HCT116 (cell line): ENCODE results near the gene MAP3K10. TPM values are rescaled to one million over a fixed set of nuclear protein-coding genes. Genes with fewer than 3 reads are reported as not detected.

ENCODE experiments used
- ATAC-seq: fragments of 200-7000 bp; cut with Tn5 transposase; 2 replicates; pipeline ENCODE4 v1.9.1; 2020; ENCODE audit warnings: mild to moderate bottlenecking, moderate library complexity
- BruUV-seq: library from RNA; stranded (reverse); fragments of 400-500 nt; replicated peaks from 2 replicates; lab custom pipeline; 2021; lab: Mats Ljungman, UMichigan
- CTCF ChIA-PET: fragments of 300-600 bp; sonication (Branson Sonifier 250); formaldehyde crosslinking; loops from one replicate; lab custom pipeline; 2021; ENCODE audit warnings: antibody characterized with exemption; lab: Charles Lee
- POLR2A ChIA-PET: fragments of 300-600, 350-600 bp; sonication (Branson Sonifier 250); formaldehyde crosslinking; loops from one replicate; lab custom pipeline; 2021; ENCODE audit warnings: antibody characterized with exemption; lab: Charles Lee
- RAD21 ChIA-PET, 2 experiments: fragments of 300-600 bp; sonication (Branson Sonifier 250); formaldehyde crosslinking; loops; one replicate each; lab custom pipeline; 2023; ENCODE audit warnings: low total read pairs in 2 of 2; ENCODE audit not compliant: uncharacterized antibody in 2 of 2, unreplicated experiment in 2 of 2, low non-redundant PET in 1 of 2; lab: Charles Lee
- DNase-seq: peaks from one replicate; pipeline ENCODE4 v3.0.0-alpha.2; 2010; ENCODE audit warnings: low read depth, low spot score
- H2AFZ ChIP-seq: fragments of 200-600 bp; shearing (Covaris generic), sonication (generic); 2 replicates; pipeline ENCODE4 v1.6.1; 2017; ENCODE audit warnings: low read depth, mixed run types, mixed read lengths, antibody characterized with exemption, low read length; ENCODE audit not compliant: poor library complexity, severe bottlenecking
- H3K27ac ChIP-seq: 2 replicates; pipeline ENCODE4 v1.5.1; 2012; ENCODE audit warnings: low read depth, low read length
- H3K27me3 ChIP-seq: fragments of 200-600 bp; sonication (generic); 2 replicates; pipeline ENCODE4 v1.6.1; 2016; ENCODE audit warnings: mixed run types, low read length, mixed read lengths; ENCODE audit not compliant: insufficient read depth
- H3K36me3 ChIP-seq, 2 experiments: fragments of 200-500 bp in 1 of 2; fragments of 200-600 bp in 1 of 2; sonication (Bioruptor generic) in 1 of 2; sonication (generic) in 1 of 2; 2 replicates each; pipeline versions ENCODE4 v1.5.1 to v1.6.1; 2014 to 2016; ENCODE audit warnings: low read length in 2 of 2, inconsistent platforms in 1 of 2, mixed read lengths in 1 of 2, mixed run types in 1 of 2; ENCODE audit not compliant: insufficient read depth in 2 of 2, control insufficient read depth in 1 of 2
- H3K4me1 ChIP-seq, 2 experiments: fragments of 200-600 bp in 1 of 2; sonication (generic) in 1 of 2; 2 replicates each; pipeline versions ENCODE4 v1.5.1 to v1.6.1; 2012 to 2017; ENCODE audit warnings: low read length in 2 of 2, inconsistent platforms in 1 of 2, mild to moderate bottlenecking in 1 of 2, mixed read lengths in 1 of 2, mixed run types in 1 of 2, moderate library complexity in 1 of 2; ENCODE audit not compliant: insufficient read depth in 2 of 2, control insufficient read depth in 1 of 2
- H3K4me2 ChIP-seq: fragments of 200-600 bp; sonication (generic); 2 replicates; pipeline ENCODE4 v1.6.1; 2017; ENCODE audit warnings: mixed run types, low read length, mixed read lengths
- H3K4me3 ChIP-seq, 2 experiments: fragments of 200-600 bp in 1 of 2; sonication (generic) in 1 of 2; replicated peaks in 1 of 2; 2 replicates each; pipeline ENCODE4 v1.5.1; 2011 to 2016; ENCODE audit warnings: low read length in 2 of 2, control low read depth in 1 of 2, low read depth in 1 of 2, mild to moderate bottlenecking in 1 of 2, mixed read lengths in 1 of 2, mixed run types in 1 of 2
- H3K79me2 ChIP-seq: fragments of 200-600 bp; sonication (generic); 2 replicates; pipeline ENCODE4 v1.6.1; 2017; ENCODE audit warnings: mild to moderate bottlenecking, mixed run types, low read length, moderate library complexity, mixed read lengths; ENCODE audit not compliant: insufficient read depth
- H3K9ac ChIP-seq: fragments of 200-600 bp; sonication (generic); 2 replicates; pipeline ENCODE4 v1.6.1; 2016; ENCODE audit warnings: low read length, mixed read lengths
- H3K9me2 ChIP-seq: fragments of 200-600 bp; sonication (generic), shearing (Covaris generic); 2 replicates; pipeline ENCODE4 v1.6.1; 2017; ENCODE audit warnings: mixed run types, mild to moderate bottlenecking, moderate library complexity; ENCODE audit not compliant: insufficient read depth
- H3K9me3 ChIP-seq, 2 experiments: fragments of 200-500 bp in 1 of 2; fragments of 200-600 bp in 1 of 2; sonication (Bioruptor generic) in 1 of 2; sonication (generic) in 1 of 2; 2 replicates each; pipeline ENCODE4 v1.6.1; 2014 to 2017; ENCODE audit warnings: low read length in 2 of 2, mixed read lengths in 2 of 2, inconsistent platforms in 1 of 2, low read depth in 1 of 2, mild to moderate bottlenecking in 1 of 2, mixed run types in 1 of 2, moderate library complexity in 1 of 2; ENCODE audit not compliant: control insufficient read depth in 1 of 2, insufficient read depth in 1 of 2
- H4K20me1 ChIP-seq: fragments of 200-600 bp; sonication (generic), shearing (Covaris generic); 2 replicates; pipeline ENCODE4 v1.6.1; 2017; ENCODE audit warnings: mixed run types, mild to moderate bottlenecking, moderate library complexity; ENCODE audit not compliant: insufficient read depth
- CBX3 ChIP-seq: IDR thresholded peaks from 2 replicates; pipeline ENCODE4 v1.6.1; 2012; ENCODE audit warnings: low read depth
- CTCF ChIP-seq, 3 experiments: fragments of 200-600 bp in 1 of 3; sonication (generic) in 1 of 3; IDR thresholded peaks in 2 of 3; conservative IDR thresholded peaks in 1 of 3; 2 replicates each; pipeline ENCODE4 v1.5.1; 2012 to 2017; ENCODE audit warnings: low read depth in 2 of 3, low read length in 2 of 3, antibody characterized with exemption in 1 of 3, borderline replicate concordance in 1 of 3, control low read depth in 1 of 3, mild to moderate bottlenecking in 1 of 3, mixed read lengths in 1 of 3, mixed run types in 1 of 3, moderate library complexity in 1 of 3; ENCODE audit not compliant: insufficient read depth in 1 of 3
- EGR1 ChIP-seq: IDR thresholded peaks from 2 replicates; pipeline ENCODE4 v1.6.1; 2012; ENCODE audit warnings: low read depth
- FOSL1 ChIP-seq: IDR thresholded peaks from 2 replicates; pipeline ENCODE4 v1.6.1; 2012; ENCODE audit warnings: low read depth
- SIN3A ChIP-seq: IDR thresholded peaks from 2 replicates; pipeline ENCODE4 v1.6.1; 2012; ENCODE audit warnings: low read depth
- TCF7L2 ChIP-seq: IDR thresholded peaks from 2 replicates; pipeline ENCODE4 v1.7.0; 2011; ENCODE audit warnings: borderline replicate concordance, inconsistent platforms; ENCODE audit not compliant: insufficient read depth, insufficient read length; ENCODE audit errors: extremely low read depth
- intact Hi-C: fragments of 100-400 bp; cut with micrococcal nuclease; formaldehyde crosslinking; loops from 2 replicates; pipeline ENCODE4 v1.10.0; 2022
- total RNA-seq: library from RNA; stranded (reverse); gene quantifications from one replicate; pipeline ENCODE4 v1.2.1, GENCODE V29; 2021; ENCODE audit not compliant: unreplicated experiment
- TF ChIP-seq, protein P1 (sequence below): IDR thresholded peaks from 2 replicates; pipeline ENCODE4 v1.6.1; 2011; ENCODE audit warnings: mild to moderate bottlenecking, low read length, moderate library complexity; ENCODE audit not compliant: insufficient replicate concordance; ENCODE audit errors: extremely low read depth
- TF ChIP-seq, protein P2 (sequence below): IDR thresholded peaks from 2 replicates; pipeline ENCODE4 v1.6.1; 2012

The MAP3K10 gene
- total RNA-seq, 1 experiment from 2014 or later, result 17.3 TPM

- TF ChIP-seq, protein P1, sequence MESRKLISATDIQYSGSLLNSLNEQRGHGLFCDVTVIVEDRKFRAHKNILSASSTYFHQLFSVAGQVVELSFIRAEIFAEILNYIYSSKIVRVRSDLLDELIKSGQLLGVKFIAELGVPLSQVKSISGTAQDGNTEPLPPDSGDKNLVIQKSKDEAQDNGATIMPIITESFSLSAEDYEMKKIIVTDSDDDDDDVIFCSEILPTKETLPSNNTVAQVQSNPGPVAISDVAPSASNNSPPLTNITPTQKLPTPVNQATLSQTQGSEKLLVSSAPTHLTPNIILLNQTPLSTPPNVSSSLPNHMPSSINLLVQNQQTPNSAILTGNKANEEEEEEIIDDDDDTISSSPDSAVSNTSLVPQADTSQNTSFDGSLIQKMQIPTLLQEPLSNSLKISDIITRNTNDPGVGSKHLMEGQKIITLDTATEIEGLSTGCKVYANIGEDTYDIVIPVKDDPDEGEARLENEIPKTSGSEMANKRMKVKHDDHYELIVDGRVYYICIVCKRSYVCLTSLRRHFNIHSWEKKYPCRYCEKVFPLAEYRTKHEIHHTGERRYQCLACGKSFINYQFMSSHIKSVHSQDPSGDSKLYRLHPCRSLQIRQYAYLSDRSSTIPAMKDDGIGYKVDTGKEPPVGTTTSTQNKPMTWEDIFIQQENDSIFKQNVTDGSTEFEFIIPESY, result no peak
- TF ChIP-seq FOSL1, result no peak
- TF ChIP-seq SIN3A, result no peak
- TF ChIP-seq TCF7L2, result no peak
Measured at GRCh38 chr19:40177286-40178070, 13.7 kb upstream of the MAP3K10 start (continued).

GRCh38 chr19:40178756-40179155 lies 12.5 kb upstream of the MAP3K10 start:
- Histone ChIP-seq H4K20me1 (no peaks in the 10 kb centered on the region), H3K36me3 (no peaks in the 10 kb centered on the region), H3K9me3 (no peaks in the 10 kb centered on the region; a peak in 1 of 4 replicates), H3K27ac (no peak overlapping the region), H3K9ac (no peak overlapping the region), H3K27me3 (no peaks in the 10 kb centered on the region), H3K9me2 (no peaks in the 10 kb centered on the region), H3K79me2 (no peaks in the 10 kb centered on the region), H3K4me1 (no peaks in the 10 kb centered on the region), H3K4me2 (no peak overlapping the region), H3K4me3 (no peak overlapping the region), H2AFZ (no peak overlapping the region)
- TF ChIP-seq CTCF (IDR thresholded peaks at IDR 0.05 in 2 of 3, conservative IDR thresholded peaks at IDR 0.05 in 1 of 3; ENCODE audit: borderline replicate concordance in 1 of 3, insufficient read depth in 1 of 3, low read depth in 2 of 3, low read length in 2 of 3) (no peak), FOSL1 (no peak), CBX3 (no peak), EGR1 (no peak)
- TF ChIP-seq, protein P2, sequence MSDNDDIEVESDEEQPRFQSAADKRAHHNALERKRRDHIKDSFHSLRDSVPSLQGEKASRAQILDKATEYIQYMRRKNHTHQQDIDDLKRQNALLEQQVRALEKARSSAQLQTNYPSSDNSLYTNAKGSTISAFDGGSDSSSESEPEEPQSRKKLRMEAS, result no peak
- ChIA-PET POLR2A (interaction anchor here (1.1 kb wide), 1 partner anchor 15 kb away, joined by 3 read pairs; no protein-coding TSS in a partner anchor), RAD21 (no interaction called here), CTCF (interaction anchor here (1.0 kb wide), 1 partner anchor 13 kb away, joined by 3 read pairs; no protein-coding TSS in a partner anchor)
- intact Hi-C loops, result no loop called here
- ATAC-seq, result no peak
- no TSS peak for BruUV-seq
- DNase-seq, result no peak
